H1 (cell line): ENCODE data around the gene SEMA4D. TPM values are rescaled to one million over a fixed set of nuclear protein-coding genes. Genes with fewer than 3 reads are reported as not detected.

ENCODE experiments used
- BRCA1 ChIP-seq: IDR thresholded peaks from 2 replicates; pipeline ENCODE4 v1.6.1; 2012; ENCODE audit warnings: low read depth, low read length, improper control_type of control experiment
- CHD1 ChIP-seq: IDR thresholded peaks from 2 replicates; pipeline ENCODE4 v1.6.1; 2012; ENCODE audit warnings: low read depth, low read length, improper control_type of control experiment
- CHD7 ChIP-seq: fragments of 300-600 bp; sonication (generic); IDR thresholded peaks from 2 replicates; pipeline ENCODE4 v1.7.1; 2012; ENCODE audit warnings: low read length, moderate library complexity, mild to moderate bottlenecking, inconsistent platforms; ENCODE audit not compliant: insufficient replicate concordance
- JUN ChIP-seq: IDR thresholded peaks from 2 replicates; pipeline ENCODE4 v1.6.1; 2011; ENCODE audit warnings: low read depth, mild to moderate bottlenecking, improper control_type of control experiment, low read length
- POLR2A ChIP-seq, 2 experiments: IDR thresholded peaks; 1 replicate in 1 of 2; 2 replicates in 1 of 2; pipeline ENCODE4 v1.6.1; 2011; ENCODE audit warnings: low read depth in 2 of 2, low read length in 2 of 2, mild to moderate bottlenecking in 2 of 2; ENCODE audit errors: control extremely low read depth in 1 of 2
- polyA plus RNA-seq, 7 experiments: library from polyadenylated mRNA; depleted of rRNA in 3 of 7; stranded (reverse) in 5 of 7; unstranded in 2 of 7; fragments of >200 nt in 5 of 7; fragments of 200-250 nt in 2 of 7; gene quantifications; 1 replicate in 5 of 7; 2 replicates in 1 of 7; 4 replicates in 1 of 7; pipeline versions ENCODE4 v1.2.1 to v1.2.3, GENCODE V29; 2011 to 2013; ENCODE audit warnings: missing spikeins in 2 of 7, mixed read lengths in 2 of 7
- total RNA-seq: library from RNA; stranded (reverse); fragmentation: NEBNext Ultra II Directional; extraction: Animal tissue kit (Norgen Biotek cat#: 25700); gene quantifications from 2 replicates; pipeline ENCODE4 v1.2.1, GENCODE V29; 2021

Gene SEMA4D
- total and polyA plus RNA-seq, 2 of the 8 experiments (the other 6 are each of a cell fraction or from before 2014, with no cell fraction given): 21.0 to 70.4 TPM

- TF ChIP-seq BRCA1 (no peak), CHD7 (no peak), POLR2A (IDR thresholded peaks at IDR 0.05; ENCODE audit: control extremely low read depth in 1 of 2, low read depth in 2 of 2, low read length in 2 of 2) (no peak), CHD1 (no peak), JUN (no peak)
Measured at GRCh38 chr9:89441986-89442385, 55.9 kb downstream of the SEMA4D start (continued).
